ENCODE results near the gene RNF144A. TPM values are rescaled to one million over a fixed set of nuclear protein-coding genes. Genes with fewer than 3 reads are reported as not detected.

Gene RNF144A
- total and polyA plus RNA-seq, 3 experiments from 2014 or later = 8.3 to 14.9 (median 13.5) TPM

GRCh38 chr2:7043690-7044089, 126.5 kb downstream of the RNF144A start:
- Histone ChIP-seq H3K4me3 (ENCODE audit: low read length) (no peak overlapping the region), H3K36me3 (ENCODE audit: insufficient read depth, low read length) (no peaks in the 10 kb centered on the region), H3K4me1 (ENCODE audit: insufficient read depth, low read length) (no peaks in the 10 kb centered on the region), H3K9me3 (ENCODE audit: low read length) (no peaks in the 10 kb centered on the region), H3K27ac (ENCODE audit: low read depth, low read length) (no peak overlapping the region), H3K27me3 (ENCODE audit: insufficient read depth, low read length, poor library complexity, severe bottlenecking) (no peaks in the 10 kb centered on the region)
- CTCF ChIA-PET = interaction anchor here (0.8 to 3.1 kb wide), 32 partner anchors 9 to 220 kb away, joined by 3 to 31 read pairs (median 4); partner anchors contain the start of gene CMPK2
- H3K36me3 Mint-ChIP-seq = peaks cover 3 to 69% (median 13%) of the 10 kb centered on the region in 3 donors
- no peak overlapping the region for H3K27ac Mint-ChIP-seq
- no peaks in the 10 kb centered on the region for H3K27me3 Mint-ChIP-seq
- H3K4me3 Mint-ChIP-seq = no peak overlapping the region
- POLR2A ChIA-PET = no interaction called here
- no peaks in the 10 kb centered on the region for H3K9me3 Mint-ChIP-seq
- H3K4me1 Mint-ChIP-seq = peaks cover 7 to 13% (median 10%) of the 10 kb centered on the region in 3 donors
- no peak for DNase-seq

GRCh38 chr2:7044253-7045250, 127.3 kb downstream of the RNF144A start:
- no peaks in the 10 kb centered on the region for H3K27me3 Mint-ChIP-seq
- H3K9me3 Mint-ChIP-seq = no peaks in the 10 kb centered on the region
- ChIA-PET CTCF (interaction anchor here (0.8 to 3.1 kb wide), 38 partner anchors 8 to 221 kb away, joined by 3 to 31 read pairs (median 4); partner anchors contain the start of gene CMPK2), POLR2A (interaction anchor here (0.5 to 0.6 kb wide), 2 partner anchors 21 to 415 kb away, joined by 3 read pairs; no protein-coding TSS in a partner anchor)
- Histone ChIP-seq H3K4me3 (ENCODE audit: low read length) (no peak overlapping the region), H3K36me3 (ENCODE audit: insufficient read depth, low read length) (no peaks in the 10 kb centered on the region), H3K4me1 (ENCODE audit: insufficient read depth, low read length) (no peaks in the 10 kb centered on the region), H3K27ac (ENCODE audit: low read depth, low read length) (no peak overlapping the region), H3K9me3 (ENCODE audit: low read length) (no peaks in the 10 kb centered on the region), H3K27me3 (ENCODE audit: insufficient read depth, low read length, poor library complexity, severe bottlenecking) (no peaks in the 10 kb centered on the region)
- peaks cover 3 to 65% (median 15%) of the 10 kb centered on the region in 3 donors for H3K36me3 Mint-ChIP-seq
- DNase-seq = peak; percentile 41 to 81 (median 51)
- H3K4me3 Mint-ChIP-seq = no peak overlapping the region
- H3K4me1 Mint-ChIP-seq = peaks cover 7 to 13% (median 10%) of the 10 kb centered on the region in 3 donors
- H3K27ac Mint-ChIP-seq = peak overlapping the region in 1 of 8 donors; percentile 3

- Histone ChIP-seq H3K9me3 (ENCODE audit: low read length) (no peaks in the 10 kb centered on the region), H3K27ac (ENCODE audit: low read depth, low read length) (no peak overlapping the region), H3K27me3 (ENCODE audit: insufficient read depth, low read length, poor library complexity, severe bottlenecking) (no peaks in the 10 kb centered on the region), H3K4me1 (ENCODE audit: insufficient read depth, low read length) (no peaks in the 10 kb centered on the region), H3K36me3 (ENCODE audit: insufficient read depth, low read length) (no peaks in the 10 kb centered on the region), H3K4me3 (ENCODE audit: low read length) (no peak overlapping the region)
- DNase-seq = no peak
- Mint-ChIP-seq H3K4me1 (peaks cover 7 to 13% (median 10%) of the 10 kb centered on the region in 3 donors), H3K27ac (peak overlapping the region in 1 of 8 donors; percentile 21), H3K9me3 (no peaks in the 10 kb centered on the region), H3K4me3 (no peak overlapping the region), H3K27me3 (no peaks in the 10 kb centered on the region), H3K36me3 (peaks cover 3 to 55% (median 14%) of the 10 kb centered on the region in 3 donors)
- ChIA-PET CTCF (interaction anchor here (1.0 to 3.0 kb wide), 5 partner anchors 10 to 149 kb away, joined by 3 to 31 read pairs (median 5); no protein-coding TSS in a partner anchor), POLR2A (no interaction called here)
These were observed 128.7 kb downstream of the RNF144A start for GRCh38 chr2:7045601-7046590.

DNA sequence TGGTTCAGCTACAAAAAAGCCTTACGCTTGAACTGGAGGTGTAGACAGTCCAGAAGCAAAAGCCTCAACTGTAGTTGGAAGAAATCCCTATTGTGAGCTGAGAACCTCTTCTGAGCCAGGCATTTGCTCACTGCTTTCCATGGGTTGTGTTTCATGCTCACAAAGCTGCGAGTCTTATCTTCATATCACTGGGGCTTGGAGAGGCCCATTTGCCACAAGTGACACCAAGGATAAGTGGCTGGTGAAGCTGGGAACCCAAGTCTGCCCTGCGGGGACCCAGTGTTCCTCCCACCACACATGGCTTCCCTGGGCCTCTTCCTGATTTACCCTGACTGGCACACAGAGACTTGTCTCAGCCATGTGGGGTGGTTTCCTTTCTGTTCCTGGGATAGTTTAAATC, 130.4 kb downstream of the RNF144A start:
- no peaks in the 10 kb centered on the region for H3K4me1 ChIP-seq (ENCODE audit: insufficient read depth, low read length)
- no peak overlapping the region for H3K4me3 ChIP-seq (ENCODE audit: low read length)
- H3K9me3 Mint-ChIP-seq = no peaks in the 10 kb centered on the region
- DNase-seq = no peak
- no peak overlapping the region for H3K27ac ChIP-seq (ENCODE audit: low read depth, low read length)
- H3K4me3 Mint-ChIP-seq = no peak overlapping the region
- H3K27ac Mint-ChIP-seq = peak overlapping the region in 1 of 8 donors; percentile 71
- no peaks in the 10 kb centered on the region for H3K27me3 ChIP-seq (ENCODE audit: insufficient read depth, low read length, poor library complexity, severe bottlenecking)
- CTCF ChIA-PET = interaction anchor here (1.2 to 1.8 kb wide), 2 partner anchors 11 to 152 kb away, joined by 3 to 5 read pairs; no protein-coding TSS in a partner anchor
- H3K4me1 Mint-ChIP-seq = peaks cover 7 to 13% (median 10%) of the 10 kb centered on the region in 3 donors
- POLR2A ChIA-PET = no interaction called here
- no peaks in the 10 kb centered on the region for H3K36me3 ChIP-seq (ENCODE audit: insufficient read depth, low read length)
- H3K27me3 Mint-ChIP-seq = no peaks in the 10 kb centered on the region
- peaks cover 3 to 41% (median 15%) of the 10 kb centered on the region in 3 donors for H3K36me3 Mint-ChIP-seq
- no peaks in the 10 kb centered on the region for H3K9me3 ChIP-seq (ENCODE audit: low read length)

GRCh38 chr2:7048762-7049294, 131.6 kb downstream of the RNF144A start:
- Mint-ChIP-seq H3K9me3 (no peaks in the 10 kb centered on the region), H3K27ac (no peak overlapping the region), H3K4me1 (peaks cover 7 to 13% (median 9%) of the 10 kb centered on the region in 3 donors), H3K4me3 (no peak overlapping the region), H3K27me3 (no peaks in the 10 kb centered on the region), H3K36me3 (peaks cover 3 to 41% (median 15%) of the 10 kb centered on the region in 3 donors)
- DNase-seq = no peak
- POLR2A ChIA-PET = no interaction called here
- no peak overlapping the region for H3K4me3 ChIP-seq (ENCODE audit: low read length)
- H3K27me3 ChIP-seq (ENCODE audit: insufficient read depth, low read length, poor library complexity, severe bottlenecking) = no peaks in the 10 kb centered on the region
- no peak overlapping the region for H3K27ac ChIP-seq (ENCODE audit: low read depth, low read length)
- no peaks in the 10 kb centered on the region for H3K4me1 ChIP-seq (ENCODE audit: insufficient read depth, low read length)
- no peaks in the 10 kb centered on the region for H3K36me3 ChIP-seq (ENCODE audit: insufficient read depth, low read length)
- CTCF ChIA-PET = no interaction called here
- H3K9me3 ChIP-seq (ENCODE audit: low read length) = no peaks in the 10 kb centered on the region

GRCh38 chr2:7052404-7052803, 135.2 kb downstream of the RNF144A start:
- H3K4me1 ChIP-seq (ENCODE audit: insufficient read depth, low read length) = peaks cover 27% of the 10 kb centered on the region
- POLR2A ChIA-PET = no interaction called here
- no peak overlapping the region for H3K4me3 ChIP-seq (ENCODE audit: low read length)

GRCh38 chr2:7053650-7054265, 136.5 kb downstream of the RNF144A start:
- no peaks in the 10 kb centered on the region for H3K27me3 Mint-ChIP-seq
- Histone ChIP-seq H3K36me3 (ENCODE audit: insufficient read depth, low read length) (no peaks in the 10 kb centered on the region), H3K4me1 (ENCODE audit: insufficient read depth, low read length) (peaks cover 41% of the 10 kb centered on the region), H3K27me3 (ENCODE audit: insufficient read depth, low read length, poor library complexity, severe bottlenecking) (no peaks in the 10 kb centered on the region), H3K4me3 (ENCODE audit: low read length) (no peak overlapping the region), H3K27ac (ENCODE audit: low read depth, low read length) (no peak overlapping the region), H3K9me3 (ENCODE audit: low read length) (no peaks in the 10 kb centered on the region)
- H3K9me3 Mint-ChIP-seq = no peaks in the 10 kb centered on the region
- ChIA-PET POLR2A (no interaction called here), CTCF (interaction anchor here (0.9 kb wide), 2 partner anchors 10 to 28 kb away, joined by 3 read pairs; no protein-coding TSS in a partner anchor)
- H3K36me3 Mint-ChIP-seq = peaks cover 0 to 5% (median 5%) of the 10 kb centered on the region in 3 donors
- DNase-seq = no peak
- H3K4me3 Mint-ChIP-seq = no peak overlapping the region
- H3K4me1 Mint-ChIP-seq = no peaks in the 10 kb centered on the region
- peak overlapping the region in 1 of 8 donors; percentile 78 for H3K27ac Mint-ChIP-seq

More at GRCh38 chr2:7052404-7052803, 135.2 kb downstream of the RNF144A start:
- DNase-seq = no peak
- H3K27me3 ChIP-seq (ENCODE audit: insufficient read depth, low read length, poor library complexity, severe bottlenecking) = no peaks in the 10 kb centered on the region
- H3K36me3 ChIP-seq (ENCODE audit: insufficient read depth, low read length) = no peaks in the 10 kb centered on the region
- H3K9me3 ChIP-seq (ENCODE audit: low read length) = no peaks in the 10 kb centered on the region
- CTCF ChIA-PET = interaction anchor here (0.8 to 1.8 kb wide), 2 partner anchors 38 to 155 kb away, joined by 3 to 5 read pairs; no protein-coding TSS in a partner anchor
- peaks cover 0 to 14% (median 5%) of the 10 kb centered on the region in 3 donors for H3K36me3 Mint-ChIP-seq
- H3K4me1 Mint-ChIP-seq = peaks cover 0 to 5% (median 0%) of the 10 kb centered on the region in 3 donors
- H3K9me3 Mint-ChIP-seq = no peaks in the 10 kb centered on the region
- no peaks in the 10 kb centered on the region for H3K27me3 Mint-ChIP-seq
- H3K27ac ChIP-seq (ENCODE audit: low read depth, low read length) = no peak overlapping the region
- H3K27ac Mint-ChIP-seq = no peak overlapping the region
- H3K4me3 Mint-ChIP-seq = no peak overlapping the region

Measured in CD8-positive, alpha-beta memory T cell (primary cell).